ENCODE measurements around the gene FCER2.
"Not testable (repeated sequence)": the region's sequence is repeated elsewhere in the genome, so short reads cannot be mapped to it uniquely, and the experiment has no call there.

FCER2 gene

GRCh38 chr19:7701654-7702457, at the start of gene FCER2:
Gene FCER2, minus strand, starts transcription at chr19:7702131. Its CDS starts 2,371 bp downstream, at chr19:7699760.
- no peak for DNase-seq

GRCh38 chr19:7751157-7751783, 49.3 kb upstream of the FCER2 start:
- DNase-seq: peak; percentile 56

GRCh38 chr19:7748756-7749155, 46.8 kb upstream of the FCER2 start:
- DNase-seq: no peak

- no peak for DNase-seq
Measured at GRCh38 chr19:7748171-7748570, 46.2 kb upstream of the FCER2 start.

GRCh38 chr19:7746903-7747884, 45.3 kb upstream of the FCER2 start, which contains the start of gene CD209:
Gene CD209, minus strand, starts transcription at chr19:7747534. Its CDS starts 23 bp downstream, at chr19:7747511.
- no peak for DNase-seq

- not testable (repeated sequence) for DNase-seq
Measured at GRCh38 chr19:7746306-7746705, 44.4 kb upstream of the FCER2 start.

GRCh38 chr19:7744871-7745650, 43.1 kb upstream of the FCER2 start:
- no peak for DNase-seq

- no peak for DNase-seq
Measured at GRCh38 chr19:7744199-7744786, 42.4 kb upstream of the FCER2 start.

GRCh38 chr19:7743425-7743841, 41.5 kb upstream of the FCER2 start:
- DNase-seq: no peak

GRCh38 chr19:7742991-7743390, 41.1 kb upstream of the FCER2 start:
- no peak for DNase-seq

- DNase-seq: no peak
Measured at GRCh38 chr19:7742575-7742974, 40.6 kb upstream of the FCER2 start.

GRCh38 chr19:7740682-7741054, 38.7 kb upstream of the FCER2 start:
- DNase-seq: no peak

- DNase-seq: no peak
Measured at GRCh38 chr19:7739801-7740681, 38.1 kb upstream of the FCER2 start.

- no peak for DNase-seq
Measured at GRCh38 chr19:7739211-7739755, 37.4 kb upstream of the FCER2 start.

- DNase-seq: peak; percentile 37
Measured at GRCh38 chr19:7738023-7738422, 36.1 kb upstream of the FCER2 start.

GRCh38 chr19:7737215-7737614, 35.3 kb upstream of the FCER2 start:
- no peak for DNase-seq

GRCh38 chr19:7736148-7736547, 34.2 kb upstream of the FCER2 start:
- no peak for DNase-seq

- no peak for DNase-seq
Measured at GRCh38 chr19:7734220-7735203, 32.6 kb upstream of the FCER2 start.

GRCh38 chr19:7733376-7733775, 31.4 kb upstream of the FCER2 start:
- no peak for DNase-seq

Measured in activated naive CD4-positive, alpha-beta T cell treated with anti-CD3 and anti-CD28 coated beads, Interleukin-2, amount 50 U/mL, for 16 hours (primary cell).